Testis (tissue), 3 donors: ENCODE data around the gene SND1. TPM values are rescaled to one million over a fixed set of nuclear protein-coding genes. Genes with fewer than 3 reads are reported as not detected.

ENCODE experiments used
- DNase-seq: peaks from one replicate; pipeline ENCODE4 v3.0.0-alpha.2; 2019
- H3K27ac ChIP-seq, 2 donors: fragments of 200-600 bp; sonication (generic); one replicate each; pipeline ENCODE4 v1.5.1; 2019
- H3K27me3 ChIP-seq: fragments of 200-600 bp; sonication (generic); one replicate; pipeline ENCODE4 v1.5.1; 2019
- H3K36me3 ChIP-seq: fragments of 200-600 bp; sonication (generic); one replicate; pipeline ENCODE4 v1.5.1; 2017; ENCODE audit warnings: low read depth; ENCODE audit errors: missing control alignments
- H3K4me1 ChIP-seq: fragments of 200-600 bp; sonication (generic); one replicate; pipeline ENCODE4 v1.5.1; 2019
- H3K4me3 ChIP-seq, 2 donors: fragments of 200-600 bp; sonication (generic); one replicate each; pipeline ENCODE4 v1.5.1; 2017 to 2019
- H3K9me3 ChIP-seq: fragments of 200-600 bp; sonication (generic); one replicate; pipeline ENCODE4 v1.5.1; 2017
- CTCF ChIP-seq, 3 experiments: fragments of 450-650 bp in 2 of 3; fragments of 200-600 bp in 1 of 3; sonication (generic) in 1 of 3; IDR thresholded peaks; one replicate each; pipeline ENCODE4 v1.5.1; 2016 to 2019; ENCODE audit warnings: antibody characterized with exemption in 3 of 3, mild to moderate bottlenecking in 2 of 3, moderate library complexity in 1 of 3
- POLR2A ChIP-seq: fragments of 450-650 bp; IDR thresholded peaks from one replicate; pipeline ENCODE4 v1.6.1; 2017; ENCODE audit warnings: antibody characterized with exemption, mild to moderate bottlenecking, moderate library complexity
- WGBS, 2 donors: methylation state at CpG; one replicate each; pipeline ENCODE4 v1.1.5; 2018; 5-methylcytosine and 5-hydroxymethylcytosine counted together
- intact Hi-C: fragments of 100-400 bp; cut with DNase I; formaldehyde crosslinking; loops from one replicate; pipeline ENCODE4 v1.15.1; 2023; ENCODE audit warnings: low total_unique reads
- polyA plus RNA-seq: library from polyadenylated mRNA; stranded (reverse); fragments of 350-450 nt; fragmentation: Illumina TruSeq; extraction: RNeasy Lipid Tissue Mini Kit (QIAGEN cat#74804); gene quantifications from one replicate; pipeline ENCODE4 v1.2.3, GENCODE V29; 2014; ENCODE audit warnings: low read depth, low replicate concordance; ENCODE audit not compliant: insufficient read depth
- total RNA-seq, 2 donors: library from RNA; depleted of rRNA; stranded (reverse); fragments of >200 nt; gene quantifications; one replicate each; pipeline ENCODE4 v1.2.3, GENCODE V29; 2016

Gene SND1
- total and polyA plus RNA-seq, 3 donors from 2014 or later: 132 to 207 (median 179) TPM

- intact Hi-C loops: no loop called here
- no peak for TF ChIP-seq CTCF (IDR thresholded peaks at IDR 0.05)
- TF ChIP-seq POLR2A: no peak
- 85 to 100% methylated on average over 5 to 8 of the region's 8 CpGs for WGBS, 2 donors
- Histone ChIP-seq H3K4me3 (no peak overlapping the region), H3K27ac (no peak overlapping the region), H3K9me3 (no peaks in the 10 kb centered on the region), H3K27me3 (no peaks in the 10 kb centered on the region), H3K36me3 (no peaks in the 10 kb centered on the region), H3K4me1 (no peaks in the 10 kb centered on the region)
- no peak for DNase-seq
These were observed 442.7 kb downstream of the SND1 start for GRCh38 chr7:128094686-128095085.

GRCh38 chr7:128097211-128097731 is 445.3 kb downstream of the SND1 start:
- no peaks in the 10 kb centered on the region for H3K9me3 ChIP-seq
- H3K36me3 ChIP-seq: no peaks in the 10 kb centered on the region
- intact Hi-C loops: no loop called here
- H3K27ac ChIP-seq: no peak overlapping the region
- H3K27me3 ChIP-seq: no peaks in the 10 kb centered on the region
- H3K4me1 ChIP-seq: no peaks in the 10 kb centered on the region
- TF ChIP-seq CTCF (IDR thresholded peaks at IDR 0.05): no peak
- WGBS, 2 donors: 92% methylated on average over 7 of the region's 7 CpGs
- no peak overlapping the region for H3K4me3 ChIP-seq
- no peak for DNase-seq

GRCh38 chr7:128098629-128099028 is 446.6 kb downstream of the SND1 start:
- TF ChIP-seq POLR2A (no peak), CTCF (IDR thresholded peaks at IDR 0.05) (no peak)
- H3K9me3 ChIP-seq: no peaks in the 10 kb centered on the region
- WGBS, 2 donors: 93 to 96% methylated on average over 5 of the region's 5 CpGs

GRCh38 chr7:128099204-128099671 is 447.2 kb downstream of the SND1 start:
- intact Hi-C loops: no loop called here
- Histone ChIP-seq H3K4me3 (no peak overlapping the region), H3K4me1 (peaks cover 14% of the 10 kb centered on the region), H3K36me3 (no peaks in the 10 kb centered on the region), H3K27ac (no peak overlapping the region), H3K9me3 (no peaks in the 10 kb centered on the region), H3K27me3 (no peaks in the 10 kb centered on the region)
- WGBS, 2 donors: 87 to 94% methylated on average over 4 to 5 of the region's 5 CpGs
- no peak for DNase-seq
- TF ChIP-seq CTCF (IDR thresholded peaks at IDR 0.05) (no peak), POLR2A (no peak)

More at GRCh38 chr7:128098629-128099028, 446.6 kb downstream of the SND1 start:
- no peak for DNase-seq
- Histone ChIP-seq H3K27me3 (no peaks in the 10 kb centered on the region), H3K27ac (no peak overlapping the region), H3K4me3 (no peak overlapping the region), H3K36me3 (no peaks in the 10 kb centered on the region), H3K4me1 (peaks cover 7% of the 10 kb centered on the region)
- intact Hi-C loops: no loop called here

GRCh38 chr7:128100225-128100948 is 448.4 kb downstream of the SND1 start:
- no peak overlapping the region for H3K4me3 ChIP-seq
- no peaks in the 10 kb centered on the region for H3K36me3 ChIP-seq
- no peaks in the 10 kb centered on the region for H3K9me3 ChIP-seq
- no peaks in the 10 kb centered on the region for H3K27me3 ChIP-seq
- H3K27ac ChIP-seq: no peak overlapping the region
- 92 to 100% methylated on average over 1 to 3 of the region's 3 CpGs for WGBS, 2 donors
- intact Hi-C loops: no loop called here
- H3K4me1 ChIP-seq: peaks cover 15% of the 10 kb centered on the region
- DNase-seq: no peak
- TF ChIP-seq POLR2A (no peak), CTCF (IDR thresholded peaks at IDR 0.05) (no peak)
